Neural cell (in vitro differentiated cells): ENCODE measurements around the gene SPRED1. TPM values are rescaled to one million over a fixed set of nuclear protein-coding genes. Genes with fewer than 3 reads are reported as not detected.

Source experiments
- H2AFZ ChIP-seq: fragments of 200-600, 300-800 bp; sonication (generic), shearing (Covaris generic); 2 replicates; pipeline ENCODE4 v1.6.0; 2014; ENCODE audit warnings: low read depth, mild to moderate bottlenecking, antibody characterized with exemption, low read length, moderate library complexity
- H3F3A ChIP-seq: fragments of 200-600 bp; shearing (Covaris generic); 2 replicates; pipeline ENCODE4 v1.6.1; 2016; ENCODE audit warnings: mild to moderate bottlenecking, moderate library complexity, mixed read lengths, antibody characterized with exemption, low read length; ENCODE audit not compliant: insufficient read depth, poor library complexity, severe bottlenecking
- H3K27ac ChIP-seq: fragments of 200-600, 300-800 bp; sonication (generic), shearing (Covaris generic); 2 replicates; pipeline ENCODE4 v1.5.1; 2014; ENCODE audit warnings: mild to moderate bottlenecking, low read length, moderate library complexity
- H3K27me3 ChIP-seq: fragments of 300-800, 200-600 bp; sonication (generic), shearing (Covaris generic); 2 replicates; pipeline ENCODE4 v1.6.0; 2014; ENCODE audit warnings: mild to moderate bottlenecking, low read depth, low read length, moderate library complexity; ENCODE audit not compliant: insufficient read depth
- H3K36me3 ChIP-seq: fragments of 300-800, 200-600 bp; sonication (generic), shearing (Covaris generic); 2 replicates; pipeline ENCODE4 v1.5.1; 2014; ENCODE audit warnings: mild to moderate bottlenecking, antibody characterized with exemption, low read length, moderate library complexity; ENCODE audit not compliant: insufficient read depth
- H3K4me2 ChIP-seq: fragments of 300-800, 200-600 bp; sonication (generic), shearing (Covaris generic); 2 replicates; pipeline ENCODE4 v1.6.0; 2014; ENCODE audit warnings: mild to moderate bottlenecking, low read length
- H3K4me3 ChIP-seq: fragments of 300-800, 200-600 bp; sonication (generic), shearing (Covaris generic); 2 replicates; pipeline ENCODE4 v1.5.1; 2014; ENCODE audit warnings: mild to moderate bottlenecking, low read length, moderate library complexity
- H3K79me2 ChIP-seq: fragments of 200-600 bp; shearing (Covaris generic); replicated peaks from 2 replicates; pipeline ENCODE4 v1.6.0; 2014; ENCODE audit warnings: mild to moderate bottlenecking, low read length, moderate library complexity; ENCODE audit not compliant: insufficient read depth
- H3K9ac ChIP-seq: fragments of 300-800, 200-600 bp; sonication (generic), shearing (Covaris generic); 2 replicates; pipeline ENCODE4 v1.6.1; 2016; ENCODE audit warnings: mild to moderate bottlenecking, low read length, mixed read lengths
- H3K9me2 ChIP-seq: fragments of 200-600 bp; shearing (Covaris generic); 2 replicates; pipeline ENCODE4 v1.6.1; 2016; ENCODE audit warnings: mild to moderate bottlenecking, low read length, mixed read lengths; ENCODE audit not compliant: insufficient read depth
- H3K9me3 ChIP-seq: fragments of 200-600, 300-800 bp; sonication (generic), shearing (Covaris generic); 2 replicates; pipeline ENCODE4 v1.6.1; 2016; ENCODE audit warnings: mild to moderate bottlenecking, mixed run types, low read length, moderate library complexity, mixed read lengths
- H4K20me1 ChIP-seq: fragments of 200-600 bp; shearing (Covaris generic); 2 replicates; pipeline ENCODE4 v1.6.1; 2016; ENCODE audit warnings: mild to moderate bottlenecking, mixed run types; ENCODE audit not compliant: insufficient read depth
- EP300 ChIP-seq: fragments of 450-650 bp; conservative IDR thresholded peaks from 2 replicates; pipeline ENCODE4 v1.6.1; 2014; ENCODE audit warnings: antibody characterized with exemption, mild to moderate bottlenecking, moderate library complexity; ENCODE audit not compliant: poor library complexity, severe bottlenecking
- MXI1 ChIP-seq: fragments of 450-650 bp; conservative IDR thresholded peaks from 2 replicates; pipeline ENCODE4 v1.6.1; 2014; ENCODE audit warnings: antibody characterized with exemption, mild to moderate bottlenecking; ENCODE audit not compliant: poor library complexity, severe bottlenecking
- POLR2AphosphoS5 ChIP-seq: IDR thresholded peaks from 2 replicates; pipeline ENCODE4 v1.6.1; 2012
- RAD21 ChIP-seq: fragments of 450-650 bp; conservative IDR thresholded peaks from 2 replicates; pipeline ENCODE4 v1.6.1; 2014; ENCODE audit warnings: antibody characterized with exemption, mild to moderate bottlenecking, moderate library complexity
- SMC3 ChIP-seq: fragments of 450-650 bp; conservative IDR thresholded peaks from 2 replicates; pipeline ENCODE4 v1.6.1; 2014; ENCODE audit warnings: antibody characterized with exemption, mild to moderate bottlenecking, moderate library complexity; ENCODE audit not compliant: poor library complexity
- TAF1 ChIP-seq: IDR thresholded peaks from 2 replicates; pipeline ENCODE4 v1.6.1; 2012; ENCODE audit warnings: low read depth
- polyA plus RNA-seq: library from polyadenylated mRNA; depleted of rRNA; stranded (reverse); fragments of >200 nt; gene quantifications from 2 replicates; pipeline ENCODE4 v1.2.3, GENCODE V29; 2014
- TF ChIP-seq, protein P1 (sequence below): IDR thresholded peaks from 2 replicates; pipeline ENCODE4 v1.6.1; 2012; ENCODE audit warnings: borderline replicate concordance
- TF ChIP-seq, protein P2 (sequence below): fragments of 450-650 bp; IDR thresholded peaks from 2 replicates; pipeline ENCODE4 v1.5.1; 2014; ENCODE audit warnings: antibody characterized with exemption, mild to moderate bottlenecking, moderate library complexity; ENCODE audit not compliant: poor library complexity, severe bottlenecking

The SPRED1 gene
- polyA plus RNA-seq, 1 donor from 2014 or later = 12.0 TPM

DNA sequence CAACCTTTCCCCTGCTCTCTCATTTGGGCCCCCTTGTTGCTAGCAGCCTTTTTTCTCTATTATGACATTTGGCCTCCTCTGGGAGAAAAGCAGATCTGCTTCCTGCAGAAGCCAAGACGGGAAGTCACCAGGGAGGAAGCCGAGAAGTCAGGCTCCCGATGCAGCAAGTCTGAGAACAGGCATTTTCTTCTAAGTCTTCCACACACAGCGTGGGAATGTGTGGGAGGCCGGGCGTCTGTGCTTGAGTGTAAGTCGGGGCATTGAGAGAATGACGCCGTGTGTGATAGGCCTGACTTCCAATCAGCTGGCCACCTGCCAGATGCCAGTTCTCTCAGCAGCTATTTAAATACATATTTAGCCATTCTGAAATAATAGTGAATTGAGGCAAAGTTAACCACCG is 125.5 kb downstream of the SPRED1 start:
- peak overlapping the region; percentile 18 for H3K4me2 ChIP-seq
- TF ChIP-seq, protein P1, sequence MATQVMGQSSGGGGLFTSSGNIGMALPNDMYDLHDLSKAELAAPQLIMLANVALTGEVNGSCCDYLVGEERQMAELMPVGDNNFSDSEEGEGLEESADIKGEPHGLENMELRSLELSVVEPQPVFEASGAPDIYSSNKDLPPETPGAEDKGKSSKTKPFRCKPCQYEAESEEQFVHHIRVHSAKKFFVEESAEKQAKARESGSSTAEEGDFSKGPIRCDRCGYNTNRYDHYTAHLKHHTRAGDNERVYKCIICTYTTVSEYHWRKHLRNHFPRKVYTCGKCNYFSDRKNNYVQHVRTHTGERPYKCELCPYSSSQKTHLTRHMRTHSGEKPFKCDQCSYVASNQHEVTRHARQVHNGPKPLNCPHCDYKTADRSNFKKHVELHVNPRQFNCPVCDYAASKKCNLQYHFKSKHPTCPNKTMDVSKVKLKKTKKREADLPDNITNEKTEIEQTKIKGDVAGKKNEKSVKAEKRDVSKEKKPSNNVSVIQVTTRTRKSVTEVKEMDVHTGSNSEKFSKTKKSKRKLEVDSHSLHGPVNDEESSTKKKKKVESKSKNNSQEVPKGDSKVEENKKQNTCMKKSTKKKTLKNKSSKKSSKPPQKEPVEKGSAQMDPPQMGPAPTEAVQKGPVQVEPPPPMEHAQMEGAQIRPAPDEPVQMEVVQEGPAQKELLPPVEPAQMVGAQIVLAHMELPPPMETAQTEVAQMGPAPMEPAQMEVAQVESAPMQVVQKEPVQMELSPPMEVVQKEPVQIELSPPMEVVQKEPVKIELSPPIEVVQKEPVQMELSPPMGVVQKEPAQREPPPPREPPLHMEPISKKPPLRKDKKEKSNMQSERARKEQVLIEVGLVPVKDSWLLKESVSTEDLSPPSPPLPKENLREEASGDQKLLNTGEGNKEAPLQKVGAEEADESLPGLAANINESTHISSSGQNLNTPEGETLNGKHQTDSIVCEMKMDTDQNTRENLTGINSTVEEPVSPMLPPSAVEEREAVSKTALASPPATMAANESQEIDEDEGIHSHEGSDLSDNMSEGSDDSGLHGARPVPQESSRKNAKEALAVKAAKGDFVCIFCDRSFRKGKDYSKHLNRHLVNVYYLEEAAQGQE = peak; percentile 39
- TF ChIP-seq EP300 (no peak), POLR2AphosphoS5 (no peak)
- TF ChIP-seq, protein P2, sequence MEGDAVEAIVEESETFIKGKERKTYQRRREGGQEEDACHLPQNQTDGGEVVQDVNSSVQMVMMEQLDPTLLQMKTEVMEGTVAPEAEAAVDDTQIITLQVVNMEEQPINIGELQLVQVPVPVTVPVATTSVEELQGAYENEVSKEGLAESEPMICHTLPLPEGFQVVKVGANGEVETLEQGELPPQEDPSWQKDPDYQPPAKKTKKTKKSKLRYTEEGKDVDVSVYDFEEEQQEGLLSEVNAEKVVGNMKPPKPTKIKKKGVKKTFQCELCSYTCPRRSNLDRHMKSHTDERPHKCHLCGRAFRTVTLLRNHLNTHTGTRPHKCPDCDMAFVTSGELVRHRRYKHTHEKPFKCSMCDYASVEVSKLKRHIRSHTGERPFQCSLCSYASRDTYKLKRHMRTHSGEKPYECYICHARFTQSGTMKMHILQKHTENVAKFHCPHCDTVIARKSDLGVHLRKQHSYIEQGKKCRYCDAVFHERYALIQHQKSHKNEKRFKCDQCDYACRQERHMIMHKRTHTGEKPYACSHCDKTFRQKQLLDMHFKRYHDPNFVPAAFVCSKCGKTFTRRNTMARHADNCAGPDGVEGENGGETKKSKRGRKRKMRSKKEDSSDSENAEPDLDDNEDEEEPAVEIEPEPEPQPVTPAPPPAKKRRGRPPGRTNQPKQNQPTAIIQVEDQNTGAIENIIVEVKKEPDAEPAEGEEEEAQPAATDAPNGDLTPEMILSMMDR = no peak
- no peaks in the 10 kb centered on the region for H3F3A ChIP-seq
- no peaks in the 10 kb centered on the region for H3K79me2 ChIP-seq
- H3K27ac ChIP-seq = peak overlapping the region; percentile 51
- no peaks in the 10 kb centered on the region for H4K20me1 ChIP-seq
- H3K9me3 ChIP-seq = no peaks in the 10 kb centered on the region
- no peaks in the 10 kb centered on the region for H3K27me3 ChIP-seq
- no peak overlapping the region for H2AFZ ChIP-seq
- H3K9me2 ChIP-seq = no peaks in the 10 kb centered on the region
- no peaks in the 10 kb centered on the region for H3K36me3 ChIP-seq
- H3K9ac ChIP-seq = peak overlapping the region; percentile 37
- peak overlapping the region; percentile 31 for H3K4me3 ChIP-seq

DNA sequence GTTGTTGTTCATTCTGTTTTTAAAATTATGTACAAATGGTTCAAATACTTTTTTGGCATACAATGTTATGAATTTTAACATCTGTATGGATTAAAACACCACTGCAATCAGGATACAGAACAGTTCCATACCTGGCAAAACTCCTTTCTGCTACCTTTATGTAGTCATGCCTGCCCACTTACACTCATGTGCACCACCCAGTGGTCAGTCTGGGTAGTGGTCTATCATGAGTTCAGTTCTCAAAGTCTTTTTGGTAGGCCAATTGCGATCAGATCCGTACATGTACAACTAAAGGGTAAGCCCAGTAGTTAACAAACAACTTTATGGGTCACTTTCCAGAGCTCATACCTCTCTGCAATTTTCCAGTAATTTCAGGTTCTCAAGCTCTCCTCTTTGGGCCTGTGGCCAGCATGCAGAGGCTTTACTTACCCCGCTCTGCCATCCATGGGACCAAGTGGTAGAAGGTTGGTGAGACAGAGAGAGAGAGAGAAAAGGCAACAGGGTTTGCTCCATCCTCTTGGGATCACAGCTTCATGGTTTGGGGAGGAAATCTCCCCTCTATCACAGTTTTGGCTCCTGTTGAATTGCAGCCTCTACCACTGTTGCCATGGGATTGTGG is 137.4 kb downstream of the SPRED1 start:
- Histone ChIP-seq H3K4me3 (no peak overlapping the region), H3K9me3 (no peaks in the 10 kb centered on the region), H3K79me2 (no peaks in the 10 kb centered on the region)

More for the DNA sequence above, 137.4 kb downstream of the SPRED1 start:
- Histone ChIP-seq H4K20me1 (no peaks in the 10 kb centered on the region), H3K27me3 (no peaks in the 10 kb centered on the region), H3K9ac (no peak overlapping the region), H3K4me2 (no peak overlapping the region), H3K9me2 (no peaks in the 10 kb centered on the region), H2AFZ (no peak overlapping the region), H3K36me3 (no peaks in the 10 kb centered on the region), H3K27ac (no peak overlapping the region), H3F3A (no peaks in the 10 kb centered on the region)
- TF ChIP-seq RAD21 (peak; percentile 51), SMC3 (peak; percentile 62), MXI1 (no peak), EP300 (no peak), TAF1 (no peak)
- TF ChIP-seq, protein P2 = peak; percentile 59
